Vagina (tissue), 2 donors: Measurements from ENCODE around the gene F12.

ENCODE experiments used
- POLR2A ChIP-seq, 2 donors: fragments of 450-650 bp; IDR thresholded peaks; one replicate each; pipeline ENCODE4 v1.6.1; 2017; ENCODE audit warnings: antibody characterized with exemption in 2 of 2, mild to moderate bottlenecking in 2 of 2, moderate library complexity in 2 of 2
- POLR2AphosphoS5 ChIP-seq, 2 donors: sonication (generic); formaldehyde crosslinking; IDR thresholded peaks; one replicate each; pipeline ENCODE4 v1.9.0; 2017; ENCODE audit warnings: antibody characterized with exemption in 2 of 2, mild to moderate bottlenecking in 2 of 2, low read depth in 1 of 2; ENCODE audit not compliant: insufficient read depth in 1 of 2
- TF ChIP-seq, protein P1 (sequence below), 3 experiments: fragments of 450-650 bp in 2 of 3; fragments of 200-600 bp in 1 of 3; sonication (generic) in 1 of 3; IDR thresholded peaks; one replicate each; pipeline ENCODE4 v1.5.1; 2017 to 2019; ENCODE audit warnings: antibody characterized with exemption in 3 of 3, mild to moderate bottlenecking in 2 of 3, moderate library complexity in 2 of 3

DNA sequence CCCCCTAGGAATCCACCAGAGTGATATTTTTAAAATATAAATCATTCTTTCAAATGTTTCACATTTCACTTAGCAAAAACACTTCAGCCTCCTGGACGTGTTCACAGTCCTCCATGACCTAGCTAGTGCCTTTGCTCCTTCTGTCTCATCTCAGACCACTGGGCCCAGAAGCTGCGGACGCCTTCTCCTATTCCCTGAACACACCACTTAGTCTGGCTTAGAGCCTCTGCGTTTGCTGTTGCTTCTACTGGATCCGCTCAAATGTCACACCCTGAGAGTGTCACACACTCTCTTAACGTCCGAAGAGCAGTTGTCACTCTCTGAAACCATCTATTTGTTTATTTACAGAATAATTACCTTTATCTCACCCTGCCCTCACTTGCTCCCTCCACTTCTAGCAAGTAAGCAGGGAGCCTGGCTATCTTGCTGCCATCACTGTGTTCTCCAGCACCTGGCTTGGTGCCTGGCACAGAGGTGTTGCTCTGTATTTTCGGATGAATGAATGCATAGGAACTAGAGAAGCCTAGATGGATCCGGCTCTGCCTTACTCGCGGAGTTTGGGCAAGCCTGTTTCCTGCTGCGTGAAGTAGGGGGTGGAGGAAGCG, 15.9 kb upstream of the F12 start:
- TF ChIP-seq, protein P1, sequence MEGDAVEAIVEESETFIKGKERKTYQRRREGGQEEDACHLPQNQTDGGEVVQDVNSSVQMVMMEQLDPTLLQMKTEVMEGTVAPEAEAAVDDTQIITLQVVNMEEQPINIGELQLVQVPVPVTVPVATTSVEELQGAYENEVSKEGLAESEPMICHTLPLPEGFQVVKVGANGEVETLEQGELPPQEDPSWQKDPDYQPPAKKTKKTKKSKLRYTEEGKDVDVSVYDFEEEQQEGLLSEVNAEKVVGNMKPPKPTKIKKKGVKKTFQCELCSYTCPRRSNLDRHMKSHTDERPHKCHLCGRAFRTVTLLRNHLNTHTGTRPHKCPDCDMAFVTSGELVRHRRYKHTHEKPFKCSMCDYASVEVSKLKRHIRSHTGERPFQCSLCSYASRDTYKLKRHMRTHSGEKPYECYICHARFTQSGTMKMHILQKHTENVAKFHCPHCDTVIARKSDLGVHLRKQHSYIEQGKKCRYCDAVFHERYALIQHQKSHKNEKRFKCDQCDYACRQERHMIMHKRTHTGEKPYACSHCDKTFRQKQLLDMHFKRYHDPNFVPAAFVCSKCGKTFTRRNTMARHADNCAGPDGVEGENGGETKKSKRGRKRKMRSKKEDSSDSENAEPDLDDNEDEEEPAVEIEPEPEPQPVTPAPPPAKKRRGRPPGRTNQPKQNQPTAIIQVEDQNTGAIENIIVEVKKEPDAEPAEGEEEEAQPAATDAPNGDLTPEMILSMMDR (IDR thresholded peaks at IDR 0.05) = no peak
- TF ChIP-seq POLR2AphosphoS5 (IDR thresholded peaks at IDR 0.05; ENCODE audit: insufficient read depth in 1 of 2, low read depth in 1 of 2) (no peak), POLR2A (IDR thresholded peaks at IDR 0.05) (no peak)
